ENCODE data around the gene VEGFA.

GRCh38 chr6:43738267-43738676 is 31.7 kb upstream of the VEGFA start:
- TF ChIP-seq TEAD4 (IDR thresholded peaks at IDR 0.05; ENCODE audit: low read depth, low read length) (no peak), CTCF (IDR thresholded peaks at IDR 0.05; ENCODE audit: control extremely low read depth in 1 of 3, insufficient read depth in 1 of 3, low read depth in 1 of 3, low read length in 3 of 3) (no peak), ASH2L (IDR thresholded peaks at IDR 0.05; ENCODE audit: low read length) (no peak), POLR2AphosphoS5 (IDR thresholded peaks at IDR 0.05; ENCODE audit: low read depth, low read length) (no peak), CHD1 (IDR thresholded peaks at IDR 0.05; ENCODE audit: low read depth, low read length) (no peak), USF2 (IDR thresholded peaks at IDR 0.05; ENCODE audit: low read length) (no peak), CREB1 (IDR thresholded peaks at IDR 0.05) (no peak), ATF2 (IDR thresholded peaks at IDR 0.05; ENCODE audit: low read length) (no peak), FOSL1 (IDR thresholded peaks at IDR 0.05; ENCODE audit: insufficient read depth, low read depth, low read length) (no peak), YY1 (IDR thresholded peaks at IDR 0.05; ENCODE audit: low read depth, low read length) (no peak), POLR2A (IDR thresholded peaks at IDR 0.05; ENCODE audit: control extremely low read depth in 1 of 2, low read depth in 2 of 2, low read length in 2 of 2) (no peak), SP2 (IDR thresholded peaks at IDR 0.05; ENCODE audit: low read length) (no peak)
